Keratinocyte (primary cell): ENCODE results near the gene TEX51. TPM values are rescaled to one million over a fixed set of nuclear protein-coding genes. Genes with fewer than 3 reads are reported as not detected.

Source experiments
- DNase-seq: peaks from one replicate; pipeline ENCODE4 v3.0.0-alpha.2; 2011; ENCODE audit warnings: low read depth, missing footprints, low spot score
- FAIRE-seq: peaks from 2 replicates; lab custom pipeline; 2011; peaks lifted over from hg19 to GRCh38; lab: Jason Lieb, UNC
- H2AFZ ChIP-seq: 2 replicates; pipeline ENCODE4 v1.6.0; 2012; ENCODE audit warnings: low read length, control low read depth, inconsistent platforms; ENCODE audit not compliant: control insufficient read depth
- H3K27ac ChIP-seq: 2 replicates; pipeline ENCODE4 v1.5.1; 2011; ENCODE audit warnings: low read length; ENCODE audit not compliant: control insufficient read depth, insufficient read depth
- H3K27me3 ChIP-seq: 3 replicates; pipeline ENCODE4 v1.6.0; 2011; ENCODE audit warnings: low read length; ENCODE audit not compliant: control insufficient read depth, insufficient read depth; ENCODE audit errors: extremely low read depth
- H3K36me3 ChIP-seq, 2 experiments: 2 replicates in 1 of 2; 3 replicates in 1 of 2; pipeline ENCODE4 v1.5.1; 2011; ENCODE audit warnings: low read length in 2 of 2, mild to moderate bottlenecking in 1 of 2; ENCODE audit not compliant: control insufficient read depth in 2 of 2, insufficient read depth in 2 of 2; ENCODE audit errors: extremely low read depth in 1 of 2
- H3K4me1 ChIP-seq: 3 replicates; pipeline ENCODE4 v1.5.1; 2011; ENCODE audit warnings: low read length; ENCODE audit not compliant: control insufficient read depth, insufficient read depth; ENCODE audit errors: extremely low read depth
- H3K4me2 ChIP-seq: 3 replicates; pipeline ENCODE4 v1.6.0; 2011; ENCODE audit warnings: low read depth, low read length; ENCODE audit not compliant: control insufficient read depth, insufficient read depth; ENCODE audit errors: extremely low read depth
- H3K4me3 ChIP-seq, 3 experiments: fragments of 200-600 bp in 1 of 3; sonication (generic) in 1 of 3; 2 replicates in 2 of 3; 3 replicates in 1 of 3; pipeline ENCODE4 v1.5.1; 2011 to 2016; ENCODE audit warnings: low read length in 3 of 3, mild to moderate bottlenecking in 3 of 3, control low read depth in 2 of 3, inconsistent platforms in 1 of 3, low read depth in 1 of 3, mixed read lengths in 1 of 3, mixed run types in 1 of 3, moderate library complexity in 1 of 3; ENCODE audit not compliant: control insufficient read depth in 2 of 3, insufficient read depth in 2 of 3; ENCODE audit errors: extremely low read depth in 1 of 3
- H3K79me2 ChIP-seq: 2 replicates; pipeline ENCODE4 v1.6.0; 2012; ENCODE audit warnings: low read length; ENCODE audit not compliant: control insufficient read depth, insufficient read depth
- H3K9ac ChIP-seq: 3 replicates; pipeline ENCODE4 v1.6.0; 2011; ENCODE audit warnings: low read length; ENCODE audit not compliant: control insufficient read depth, insufficient read depth; ENCODE audit errors: extremely low read depth
- H3K9me1 ChIP-seq: 3 replicates; pipeline ENCODE4 v1.6.0; 2011; ENCODE audit warnings: low read length; ENCODE audit not compliant: control insufficient read depth, insufficient read depth; ENCODE audit errors: extremely low read depth
- H3K9me3 ChIP-seq: 2 replicates; pipeline ENCODE4 v1.5.1; 2012; ENCODE audit warnings: low read depth, low read length; ENCODE audit not compliant: control insufficient read depth
- H4K20me1 ChIP-seq: 3 replicates; pipeline ENCODE4 v1.6.0; 2011; ENCODE audit warnings: low read length; ENCODE audit not compliant: control insufficient read depth, insufficient read depth; ENCODE audit errors: extremely low read depth
- EZH2 ChIP-seq: IDR thresholded peaks from one replicate; pipeline ENCODE4 v1.6.1; 2012; ENCODE audit warnings: inconsistent platforms, mild to moderate bottlenecking, low read length, moderate library complexity
- dilution Hi-C: fragments of 300-500 bp; cut with MboI; formaldehyde crosslinking; loops from one replicate; pipeline ENCODE4 v1.7.0; 2020; ENCODE audit warnings: low sequenced_read_pairs; ENCODE audit not compliant: extremely low pct_ligation_motif_present
- polyA plus RNA-seq, 5 experiments: library from polyadenylated mRNA; depleted of rRNA in 3 of 5; stranded (reverse) in 3 of 5; stranded (forward) in 1 of 5; unstranded in 1 of 5; fragments of >200 nt; gene quantifications; 1 replicate in 1 of 5; 2 replicates in 3 of 5; 3 replicates in 1 of 5; pipeline versions ENCODE4 v1.2.1 to v1.2.3, GENCODE V29; 2011 to 2012; ENCODE audit warnings: missing spikeins in 2 of 5, low read depth in 1 of 5, low replicate concordance in 1 of 5
- TF ChIP-seq, protein P1 (sequence below), 3 experiments: IDR thresholded peaks in 1 of 3; conservative IDR thresholded peaks in 1 of 3; optimal IDR thresholded peaks in 1 of 3; 2 replicates in 2 of 3; 3 replicates in 1 of 3; pipeline versions ENCODE3 to v1.5.1; 2011; ENCODE audit warnings: low read length in 3 of 3, mild to moderate bottlenecking in 3 of 3, moderate library complexity in 2 of 3, control low read depth in 1 of 3, inconsistent platforms in 1 of 3; ENCODE audit not compliant: insufficient read depth in 2 of 3; ENCODE audit errors: extremely low read depth in 1 of 3

TEX51 gene
- polyA plus RNA-seq, 1 donor (not counting 4 experiments of a cell fraction or from before 2014, with no cell fraction given), result not detected

- Histone ChIP-seq H2AFZ (no peak overlapping the region), H3K9ac (no peak overlapping the region), H3K9me1 (no peaks in the 10 kb centered on the region), H3K4me1 (no peaks in the 10 kb centered on the region), H4K20me1 (no peaks in the 10 kb centered on the region), H3K4me3 (no peak overlapping the region), H3K9me3 (peaks cover 3% of the 10 kb centered on the region), H3K27me3 (no peaks in the 10 kb centered on the region), H3K79me2 (no peaks in the 10 kb centered on the region), H3K36me3 (no peaks in the 10 kb centered on the region), H3K4me2 (no peak overlapping the region), H3K27ac (no peak overlapping the region)
- FAIRE-seq (no peak), DNase-seq (no peak)
- dilution Hi-C loops, result no loop called here
- TF ChIP-seq EZH2, result no peak
- TF ChIP-seq, protein P1, sequence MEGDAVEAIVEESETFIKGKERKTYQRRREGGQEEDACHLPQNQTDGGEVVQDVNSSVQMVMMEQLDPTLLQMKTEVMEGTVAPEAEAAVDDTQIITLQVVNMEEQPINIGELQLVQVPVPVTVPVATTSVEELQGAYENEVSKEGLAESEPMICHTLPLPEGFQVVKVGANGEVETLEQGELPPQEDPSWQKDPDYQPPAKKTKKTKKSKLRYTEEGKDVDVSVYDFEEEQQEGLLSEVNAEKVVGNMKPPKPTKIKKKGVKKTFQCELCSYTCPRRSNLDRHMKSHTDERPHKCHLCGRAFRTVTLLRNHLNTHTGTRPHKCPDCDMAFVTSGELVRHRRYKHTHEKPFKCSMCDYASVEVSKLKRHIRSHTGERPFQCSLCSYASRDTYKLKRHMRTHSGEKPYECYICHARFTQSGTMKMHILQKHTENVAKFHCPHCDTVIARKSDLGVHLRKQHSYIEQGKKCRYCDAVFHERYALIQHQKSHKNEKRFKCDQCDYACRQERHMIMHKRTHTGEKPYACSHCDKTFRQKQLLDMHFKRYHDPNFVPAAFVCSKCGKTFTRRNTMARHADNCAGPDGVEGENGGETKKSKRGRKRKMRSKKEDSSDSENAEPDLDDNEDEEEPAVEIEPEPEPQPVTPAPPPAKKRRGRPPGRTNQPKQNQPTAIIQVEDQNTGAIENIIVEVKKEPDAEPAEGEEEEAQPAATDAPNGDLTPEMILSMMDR (optimal IDR thresholded peaks at IDR 0.05 in 1 of 3, IDR thresholded peaks at IDR 0.05 in 1 of 3, conservative IDR thresholded peaks at IDR 0.05 in 1 of 3; ENCODE audit: extremely low read depth in 1 of 3, insufficient read depth in 2 of 3, low read length in 3 of 3), result no peak
These were observed 20.7 kb upstream of the TEX51 start for GRCh38 chr2:126877861-126878565.

- no peak overlapping the region for H2AFZ ChIP-seq
- peaks cover 3% of the 10 kb centered on the region for H3K9me3 ChIP-seq
- H3K9ac ChIP-seq, result no peak overlapping the region
- no peaks in the 10 kb centered on the region for H4K20me1 ChIP-seq
- H3K36me3 ChIP-seq, result no peaks in the 10 kb centered on the region
- no peaks in the 10 kb centered on the region for H3K79me2 ChIP-seq
- no peak overlapping the region for H3K27ac ChIP-seq
- TF ChIP-seq, protein P1 (optimal IDR thresholded peaks at IDR 0.05 in 1 of 3, IDR thresholded peaks at IDR 0.05 in 1 of 3, conservative IDR thresholded peaks at IDR 0.05 in 1 of 3; ENCODE audit: extremely low read depth in 1 of 3, insufficient read depth in 2 of 3, low read length in 3 of 3), result no peak
- TF ChIP-seq EZH2, result no peak
- no peak overlapping the region for H3K4me3 ChIP-seq
- no peak overlapping the region for H3K4me2 ChIP-seq
- no peaks in the 10 kb centered on the region for H3K9me1 ChIP-seq
- dilution Hi-C loops, result no loop called here
- H3K27me3 ChIP-seq, result no peaks in the 10 kb centered on the region
- H3K4me1 ChIP-seq, result no peaks in the 10 kb centered on the region
- FAIRE-seq (no peak), DNase-seq (no peak)
These were observed 20.1 kb upstream of the TEX51 start for GRCh38 chr2:126878601-126879000.
